Parathyroid adenoma (tissue), 2 donors: ENCODE measurements around the gene LBHD1.
A peak's percentile ranks its signal among the peaks of the same experiment; 100 is the strongest.
"Not testable (repeated sequence)": the region's sequence is repeated elsewhere in the genome, so short reads cannot be mapped to it uniquely, and the experiment has no call there.

ENCODE experiments used
- H2AFZ ChIP-seq: fragments of 300-600 bp; sonication (generic); one replicate; pipeline ENCODE4 v1.7.0; 2017; ENCODE audit warnings: antibody characterized with exemption, mild to moderate bottlenecking
- H3K27ac ChIP-seq: fragments of 300-600 bp; sonication (generic); one replicate; pipeline ENCODE4 v1.7.0; 2017
- H3K27me3 ChIP-seq: fragments of 300-600 bp; sonication (generic); one replicate; pipeline ENCODE4 v1.7.0; 2017; ENCODE audit warnings: low read length; ENCODE audit not compliant: control insufficient read depth, insufficient read depth
- H3K36me3 ChIP-seq: fragments of 300-600 bp; sonication (generic); one replicate; pipeline ENCODE4 v1.7.0; 2017; ENCODE audit warnings: low read length; ENCODE audit not compliant: control insufficient read depth, insufficient read depth
- H3K4me1 ChIP-seq: fragments of 300-600 bp; sonication (generic); one replicate; pipeline ENCODE4 v1.7.0; 2017; ENCODE audit warnings: control low read depth
- H3K4me2 ChIP-seq: fragments of 300-600 bp; sonication (generic); one replicate; pipeline ENCODE4 v1.7.0; 2017; ENCODE audit warnings: low read length
- H3K4me3 ChIP-seq: fragments of 300-600 bp; sonication (generic); one replicate; pipeline ENCODE4 v1.7.0; 2017; ENCODE audit warnings: low read depth, low read length
- H3K79me2 ChIP-seq: fragments of 300-600 bp; sonication (generic); one replicate; pipeline ENCODE4 v1.7.0; 2017; ENCODE audit warnings: control low read depth
- H3K9ac ChIP-seq: fragments of 300-600 bp; sonication (generic); one replicate; pipeline ENCODE4 v1.7.0; 2017; ENCODE audit warnings: mild to moderate bottlenecking
- H3K9me3 ChIP-seq: fragments of 300-600 bp; sonication (generic); one replicate; pipeline ENCODE4 v1.7.0; 2017; ENCODE audit warnings: low read length; ENCODE audit not compliant: control insufficient read depth
- TF ChIP-seq, protein P1 (sequence below): fragments of 300-600 bp; sonication (generic); IDR thresholded peaks from one replicate; pipeline ENCODE4 v1.7.0; 2017; ENCODE audit warnings: antibody characterized with exemption, mild to moderate bottlenecking
- donor health status: primary hyperparathyroidism.

The LBHD1 gene

DNA sequence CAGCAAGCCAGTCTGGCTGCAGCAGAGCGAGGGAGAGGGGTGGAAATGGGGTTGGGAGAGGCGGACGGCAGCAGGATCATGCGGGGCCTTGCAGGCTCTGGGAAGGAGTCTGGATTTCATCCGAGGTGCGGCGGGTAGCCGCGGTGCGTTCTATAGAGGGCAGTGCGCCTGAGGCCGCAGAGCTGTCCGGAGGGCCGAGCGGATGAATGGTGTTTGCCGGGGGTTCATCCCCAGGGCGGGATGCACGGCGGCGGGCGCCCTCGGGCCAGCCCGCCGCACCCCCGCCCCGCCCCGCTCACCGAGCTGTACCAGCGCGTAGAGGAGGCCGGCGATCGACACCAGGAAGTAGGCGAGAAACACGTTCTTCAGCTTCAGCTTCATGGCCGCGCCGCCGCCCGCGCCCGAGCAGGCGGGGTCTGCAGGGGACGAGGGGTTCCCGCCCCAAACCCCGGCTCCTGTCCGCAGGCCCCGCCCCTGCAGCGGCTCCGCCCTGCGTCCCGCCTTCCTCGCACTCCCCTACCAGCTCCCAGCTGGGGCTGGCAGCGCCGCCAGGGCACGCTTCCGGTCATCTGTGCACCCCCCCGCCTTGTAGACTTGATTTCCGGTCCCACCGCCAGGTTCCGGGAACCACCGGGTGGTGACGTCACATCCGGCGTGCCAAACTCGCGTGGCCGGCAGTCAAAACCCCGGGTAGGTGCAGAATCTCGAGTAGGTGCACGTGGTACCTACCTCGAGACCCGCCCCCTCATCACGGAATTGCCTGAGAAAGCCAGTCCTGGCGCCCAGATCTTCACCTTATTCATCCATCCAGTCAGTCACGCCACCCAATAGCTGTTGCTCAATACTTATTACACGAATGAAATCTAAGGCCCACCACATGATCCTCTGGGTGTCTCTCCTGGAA, 50.2 kb downstream of the LBHD1 start, which contains the start of gene B3GAT3:
TSS of gene B3GAT3 (minus strand) at position 420 of the 904 bp plus-strand sequence. CDS start at position 381, 39 bp downstream.
- Histone ChIP-seq H3K27ac (peak within 1 kb of the TSS; percentile 91), H3K79me2 (no peaks in the 10 kb centered on the region), H3K36me3 (no peaks in the 10 kb centered on the region), H3K4me3 (peak within 1 kb of the TSS; percentile 62), H3K27me3 (no peaks in the 10 kb centered on the region), H3K4me1 (no peaks in the 10 kb centered on the region), H2AFZ (peak within 1 kb of the TSS; percentile 75), H3K9ac (peak within 1 kb of the TSS; percentile 19), H3K4me2 (peak within 1 kb of the TSS; percentile 75), H3K9me3 (no peaks in the 10 kb centered on the region)
- TF ChIP-seq, protein P1, sequence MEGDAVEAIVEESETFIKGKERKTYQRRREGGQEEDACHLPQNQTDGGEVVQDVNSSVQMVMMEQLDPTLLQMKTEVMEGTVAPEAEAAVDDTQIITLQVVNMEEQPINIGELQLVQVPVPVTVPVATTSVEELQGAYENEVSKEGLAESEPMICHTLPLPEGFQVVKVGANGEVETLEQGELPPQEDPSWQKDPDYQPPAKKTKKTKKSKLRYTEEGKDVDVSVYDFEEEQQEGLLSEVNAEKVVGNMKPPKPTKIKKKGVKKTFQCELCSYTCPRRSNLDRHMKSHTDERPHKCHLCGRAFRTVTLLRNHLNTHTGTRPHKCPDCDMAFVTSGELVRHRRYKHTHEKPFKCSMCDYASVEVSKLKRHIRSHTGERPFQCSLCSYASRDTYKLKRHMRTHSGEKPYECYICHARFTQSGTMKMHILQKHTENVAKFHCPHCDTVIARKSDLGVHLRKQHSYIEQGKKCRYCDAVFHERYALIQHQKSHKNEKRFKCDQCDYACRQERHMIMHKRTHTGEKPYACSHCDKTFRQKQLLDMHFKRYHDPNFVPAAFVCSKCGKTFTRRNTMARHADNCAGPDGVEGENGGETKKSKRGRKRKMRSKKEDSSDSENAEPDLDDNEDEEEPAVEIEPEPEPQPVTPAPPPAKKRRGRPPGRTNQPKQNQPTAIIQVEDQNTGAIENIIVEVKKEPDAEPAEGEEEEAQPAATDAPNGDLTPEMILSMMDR, result no peak

DNA sequence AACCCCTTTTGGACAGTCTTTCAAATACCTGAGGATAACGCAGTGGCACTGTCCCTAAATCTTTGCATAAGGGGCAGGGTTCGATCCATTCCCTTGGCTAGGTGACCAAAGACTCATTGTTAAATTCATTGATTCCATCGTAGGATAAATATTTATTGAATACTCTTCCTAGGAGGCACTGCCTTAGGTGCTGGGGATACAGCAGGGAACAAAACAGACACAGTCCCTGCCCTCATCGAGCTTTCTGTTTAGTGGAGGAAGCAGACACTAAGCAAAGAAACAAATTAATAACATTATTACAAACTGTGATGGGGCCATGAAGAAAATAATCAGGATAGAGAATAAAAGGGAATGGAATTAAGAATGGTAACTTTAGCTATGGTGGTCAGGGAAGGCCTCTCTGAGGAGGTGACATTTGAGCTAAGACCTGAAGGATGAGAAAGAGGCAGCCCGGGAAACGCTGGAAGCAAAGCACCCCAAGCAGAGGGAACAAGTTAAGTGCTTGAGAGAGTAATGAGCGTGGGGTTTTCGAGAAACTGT, 51.0 kb downstream of the LBHD1 start:
- Histone ChIP-seq H3K27ac (peak overlapping the region; percentile 91), H3K9me3 (no peaks in the 10 kb centered on the region), H3K4me2 (peak overlapping the region; percentile 75), H3K4me1 (no peaks in the 10 kb centered on the region), H3K79me2 (no peaks in the 10 kb centered on the region), H3K9ac (no peak overlapping the region), H3K4me3 (peak overlapping the region; percentile 62), H3K27me3 (no peaks in the 10 kb centered on the region), H2AFZ (peak overlapping the region; percentile 75), H3K36me3 (no peaks in the 10 kb centered on the region)
- TF ChIP-seq, protein P1, result no peak

DNA sequence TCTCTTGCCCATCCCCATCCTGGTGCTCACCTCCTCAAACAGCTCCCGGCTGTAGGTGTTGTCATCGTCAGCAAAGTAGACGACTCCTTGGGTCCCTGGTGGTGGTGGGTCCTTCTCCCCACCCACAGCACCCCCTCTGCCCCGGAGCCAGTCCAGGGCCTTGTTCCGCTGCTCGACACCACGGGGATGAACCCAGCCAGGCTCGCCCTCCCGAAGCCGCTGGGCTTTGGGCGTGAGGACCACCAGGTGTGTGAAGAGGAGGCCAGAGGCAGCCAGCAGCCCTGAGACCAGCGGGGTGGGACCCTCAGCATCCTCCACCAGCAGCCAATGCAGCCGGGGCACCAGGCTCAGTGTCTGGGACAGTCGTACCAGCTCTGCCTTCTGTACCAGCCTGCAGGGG, 55.1 kb downstream of the LBHD1 start:
- not testable (repeated sequence) for H3K4me1 ChIP-seq, H3K79me2 ChIP-seq, H3K4me2 ChIP-seq, H2AFZ ChIP-seq, H3K4me3 ChIP-seq, H3K27ac ChIP-seq, H3K9ac ChIP-seq, H3K36me3 ChIP-seq, H3K27me3 ChIP-seq, H3K9me3 ChIP-seq

DNA sequence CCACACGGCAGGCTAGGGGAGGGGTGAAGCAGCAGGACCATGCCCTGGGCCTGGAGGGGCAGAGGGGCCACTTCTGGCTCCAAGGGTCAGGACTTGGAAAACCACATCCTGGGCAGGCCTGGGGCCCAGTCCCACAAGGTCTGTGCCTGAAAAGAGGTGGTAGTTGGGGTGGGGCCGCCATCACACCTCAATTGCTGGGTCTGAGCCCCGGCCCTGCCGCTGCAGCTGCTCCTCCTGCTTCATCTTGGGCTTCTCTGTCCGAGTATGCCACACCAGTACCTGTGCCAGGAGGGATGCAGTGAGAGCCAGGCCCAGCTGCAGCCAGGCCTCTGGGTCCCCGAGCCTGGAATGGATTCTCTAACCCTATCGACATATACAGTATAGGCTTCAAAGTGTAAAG, 56.5 kb downstream of the LBHD1 start:
- Histone ChIP-seq H3K27me3 (no peaks in the 10 kb centered on the region), H3K4me3 (no peak overlapping the region), H3K27ac (no peak overlapping the region), H2AFZ (no peak overlapping the region), H3K4me2 (no peak overlapping the region), H3K36me3 (no peaks in the 10 kb centered on the region), H3K4me1 (no peaks in the 10 kb centered on the region), H3K9ac (no peak overlapping the region), H3K9me3 (no peaks in the 10 kb centered on the region), H3K79me2 (no peaks in the 10 kb centered on the region)
- TF ChIP-seq, protein P1, result no peak

DNA sequence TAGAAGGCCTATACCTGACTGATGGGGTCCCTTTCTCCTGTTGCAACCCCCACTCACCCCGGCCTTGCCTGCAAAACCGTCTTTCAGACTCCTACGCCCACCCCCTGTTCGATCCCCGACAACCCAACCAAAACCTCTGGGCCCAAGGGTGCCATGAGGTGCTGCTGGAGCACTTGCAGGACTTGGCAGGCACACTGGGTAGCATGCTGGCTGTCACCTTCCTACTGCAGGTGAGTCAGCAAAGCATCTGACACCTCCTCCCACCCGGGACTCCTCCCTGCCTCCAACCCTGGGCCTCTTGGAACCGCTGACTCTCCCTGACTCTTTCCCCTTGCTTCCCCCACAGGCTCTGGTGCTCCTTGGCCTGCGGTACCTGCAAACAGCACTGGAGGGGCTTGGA, 57.8 kb downstream of the LBHD1 start:
- H3K4me3 ChIP-seq, result no peak overlapping the region
- TF ChIP-seq, protein P1, result no peak
- H3K9ac ChIP-seq, result no peak overlapping the region
- no peaks in the 10 kb centered on the region for H3K79me2 ChIP-seq
- no peaks in the 10 kb centered on the region for H3K36me3 ChIP-seq
- no peaks in the 10 kb centered on the region for H3K4me1 ChIP-seq
- H3K27ac ChIP-seq, result peak overlapping the region; percentile 83
- H3K9me3 ChIP-seq, result no peaks in the 10 kb centered on the region
- no peaks in the 10 kb centered on the region for H3K27me3 ChIP-seq
- no peak overlapping the region for H2AFZ ChIP-seq
- H3K4me2 ChIP-seq, result no peak overlapping the region
